Measurements from ENCODE around the gene HES5.

Gene HES5

DNA sequence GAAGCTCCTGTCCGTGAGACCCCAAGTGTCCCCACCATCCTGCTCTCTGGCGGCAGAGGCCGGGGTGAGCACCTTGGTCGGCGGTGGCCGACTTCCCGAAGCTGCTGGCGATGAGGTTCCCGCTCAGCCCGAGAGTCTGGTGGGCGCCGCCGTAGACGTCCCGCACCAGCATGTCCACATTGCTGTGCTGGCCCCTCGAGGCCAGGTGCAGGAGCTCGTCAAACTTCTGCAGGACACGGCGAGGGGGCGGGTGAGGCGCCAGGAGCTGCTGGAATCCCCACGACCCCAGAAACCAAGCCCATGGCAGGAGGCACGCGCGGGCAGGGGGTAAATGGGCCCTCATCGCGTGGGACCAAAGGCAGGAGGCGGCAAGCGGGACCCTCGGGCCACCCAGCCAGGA is 10.3 kb downstream of the HES5 start:
- TF ChIP-seq CREB1 (IDR thresholded peaks at IDR 0.05; ENCODE audit: low read depth) (no peak), TAF1 (IDR thresholded peaks at IDR 0.05; ENCODE audit: low read depth) (no peak), ZBTB7A (IDR thresholded peaks at IDR 0.05; ENCODE audit: low read depth) (no peak), CEBPB (IDR thresholded peaks at IDR 0.05) (no peak), EGR1 (IDR thresholded peaks at IDR 0.05) (no peak), TEAD4 (IDR thresholded peaks at IDR 0.05) (no peak), RAD21 (IDR thresholded peaks at IDR 0.05; ENCODE audit: low read depth) (no peak), NFIC (IDR thresholded peaks at IDR 0.05) (no peak), FOXM1 (IDR thresholded peaks at IDR 0.05; ENCODE audit: borderline replicate concordance, low read depth) (no peak), YY1 (IDR thresholded peaks at IDR 0.05; ENCODE audit: low read depth) (no peak), TCF12 (IDR thresholded peaks at IDR 0.05; ENCODE audit: low read depth) (no peak)
- TF ChIP-seq, protein P1, sequence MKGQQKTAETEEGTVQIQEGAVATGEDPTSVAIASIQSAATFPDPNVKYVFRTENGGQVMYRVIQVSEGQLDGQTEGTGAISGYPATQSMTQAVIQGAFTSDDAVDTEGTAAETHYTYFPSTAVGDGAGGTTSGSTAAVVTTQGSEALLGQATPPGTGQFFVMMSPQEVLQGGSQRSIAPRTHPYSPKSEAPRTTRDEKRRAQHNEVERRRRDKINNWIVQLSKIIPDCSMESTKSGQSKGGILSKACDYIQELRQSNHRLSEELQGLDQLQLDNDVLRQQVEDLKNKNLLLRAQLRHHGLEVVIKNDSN (IDR thresholded peaks at IDR 0.05), result no peak
- TF ChIP-seq, protein P2, sequence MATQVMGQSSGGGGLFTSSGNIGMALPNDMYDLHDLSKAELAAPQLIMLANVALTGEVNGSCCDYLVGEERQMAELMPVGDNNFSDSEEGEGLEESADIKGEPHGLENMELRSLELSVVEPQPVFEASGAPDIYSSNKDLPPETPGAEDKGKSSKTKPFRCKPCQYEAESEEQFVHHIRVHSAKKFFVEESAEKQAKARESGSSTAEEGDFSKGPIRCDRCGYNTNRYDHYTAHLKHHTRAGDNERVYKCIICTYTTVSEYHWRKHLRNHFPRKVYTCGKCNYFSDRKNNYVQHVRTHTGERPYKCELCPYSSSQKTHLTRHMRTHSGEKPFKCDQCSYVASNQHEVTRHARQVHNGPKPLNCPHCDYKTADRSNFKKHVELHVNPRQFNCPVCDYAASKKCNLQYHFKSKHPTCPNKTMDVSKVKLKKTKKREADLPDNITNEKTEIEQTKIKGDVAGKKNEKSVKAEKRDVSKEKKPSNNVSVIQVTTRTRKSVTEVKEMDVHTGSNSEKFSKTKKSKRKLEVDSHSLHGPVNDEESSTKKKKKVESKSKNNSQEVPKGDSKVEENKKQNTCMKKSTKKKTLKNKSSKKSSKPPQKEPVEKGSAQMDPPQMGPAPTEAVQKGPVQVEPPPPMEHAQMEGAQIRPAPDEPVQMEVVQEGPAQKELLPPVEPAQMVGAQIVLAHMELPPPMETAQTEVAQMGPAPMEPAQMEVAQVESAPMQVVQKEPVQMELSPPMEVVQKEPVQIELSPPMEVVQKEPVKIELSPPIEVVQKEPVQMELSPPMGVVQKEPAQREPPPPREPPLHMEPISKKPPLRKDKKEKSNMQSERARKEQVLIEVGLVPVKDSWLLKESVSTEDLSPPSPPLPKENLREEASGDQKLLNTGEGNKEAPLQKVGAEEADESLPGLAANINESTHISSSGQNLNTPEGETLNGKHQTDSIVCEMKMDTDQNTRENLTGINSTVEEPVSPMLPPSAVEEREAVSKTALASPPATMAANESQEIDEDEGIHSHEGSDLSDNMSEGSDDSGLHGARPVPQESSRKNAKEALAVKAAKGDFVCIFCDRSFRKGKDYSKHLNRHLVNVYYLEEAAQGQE (IDR thresholded peaks at IDR 0.05; ENCODE audit: low read depth), result no peak

DNA sequence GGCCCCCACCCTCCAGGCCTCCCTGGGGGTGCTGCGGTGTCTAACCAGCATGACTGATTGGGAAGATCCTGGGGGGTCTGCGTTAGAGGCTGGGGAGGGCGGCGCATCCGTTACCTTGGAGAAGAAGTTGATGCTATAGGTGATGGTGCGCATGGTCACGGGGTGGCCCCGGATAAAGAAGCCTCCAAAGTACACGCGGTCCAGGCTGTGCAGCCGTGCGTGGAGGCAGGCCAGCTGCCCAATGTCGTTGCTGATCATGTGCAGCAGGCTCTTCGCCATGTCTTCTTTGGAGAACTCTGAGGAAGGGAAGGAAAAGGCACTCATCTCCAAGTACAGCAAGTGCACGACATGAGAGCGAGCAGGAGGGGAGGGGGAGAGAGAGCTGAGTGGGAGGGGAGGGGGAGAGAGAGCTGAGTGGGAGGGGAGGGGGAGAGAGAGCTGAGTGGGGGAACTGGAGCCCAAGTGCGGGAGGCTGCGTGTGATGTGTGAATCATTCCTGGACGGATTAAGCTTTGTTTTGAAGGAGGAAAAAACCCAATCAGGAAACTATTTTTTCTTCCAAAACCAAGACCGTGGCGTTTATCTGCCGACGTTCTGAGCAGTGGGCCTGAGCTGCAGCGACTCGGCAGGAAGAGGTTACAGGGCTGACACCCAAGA is 10.9 kb downstream of the HES5 start:
- TF ChIP-seq TCF12 (IDR thresholded peaks at IDR 0.05; ENCODE audit: low read depth) (no peak), EGR1 (IDR thresholded peaks at IDR 0.05) (no peak), EP300 (IDR thresholded peaks at IDR 0.05; ENCODE audit: borderline replicate concordance) (no peak)
- TF ChIP-seq, protein P2 (IDR thresholded peaks at IDR 0.05; ENCODE audit: low read depth), result no peak

DNA sequence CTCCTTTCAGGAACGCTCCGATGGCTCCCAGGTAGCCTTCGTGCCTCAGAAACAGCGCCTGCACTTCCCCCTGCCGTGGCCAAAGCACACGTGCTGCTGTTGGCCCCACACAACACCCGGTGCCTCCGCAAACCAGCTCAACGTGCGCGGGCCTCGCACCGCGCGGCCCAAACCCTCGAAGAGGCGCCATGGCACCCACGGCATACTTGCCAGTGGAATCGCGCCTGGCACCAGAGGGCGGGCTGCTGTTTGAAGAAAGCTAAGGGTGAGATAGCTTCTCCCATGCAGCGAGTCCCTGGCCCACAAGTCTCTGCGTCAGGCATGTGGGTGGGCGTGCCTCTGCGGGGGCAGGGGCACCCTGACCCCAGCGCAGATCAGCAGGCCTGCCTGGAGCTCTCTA is 11.5 kb downstream of the HES5 start:
- TF ChIP-seq CEBPB (IDR thresholded peaks at IDR 0.05), result no peak
- no peak for TF ChIP-seq TCF12 (IDR thresholded peaks at IDR 0.05; ENCODE audit: low read depth)
- TF ChIP-seq FOXM1 (IDR thresholded peaks at IDR 0.05; ENCODE audit: borderline replicate concordance, low read depth), result no peak
- TF ChIP-seq, protein P3, sequence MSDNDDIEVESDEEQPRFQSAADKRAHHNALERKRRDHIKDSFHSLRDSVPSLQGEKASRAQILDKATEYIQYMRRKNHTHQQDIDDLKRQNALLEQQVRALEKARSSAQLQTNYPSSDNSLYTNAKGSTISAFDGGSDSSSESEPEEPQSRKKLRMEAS (IDR thresholded peaks at IDR 0.05), result no peak
- TF ChIP-seq TEAD4 (IDR thresholded peaks at IDR 0.05), result no peak
- TF ChIP-seq CREB1 (IDR thresholded peaks at IDR 0.05; ENCODE audit: low read depth), result no peak
- TF ChIP-seq TAF1 (IDR thresholded peaks at IDR 0.05; ENCODE audit: low read depth), result no peak
- no peak for TF ChIP-seq NFIC (IDR thresholded peaks at IDR 0.05)
- TF ChIP-seq RAD21 (IDR thresholded peaks at IDR 0.05; ENCODE audit: low read depth), result no peak
- no peak for TF ChIP-seq EP300 (IDR thresholded peaks at IDR 0.05; ENCODE audit: borderline replicate concordance)
- no peak for TF ChIP-seq ZBTB7A (IDR thresholded peaks at IDR 0.05; ENCODE audit: low read depth)
- TF ChIP-seq EGR1 (IDR thresholded peaks at IDR 0.05), result no peak
- TF ChIP-seq, protein P2 (IDR thresholded peaks at IDR 0.05; ENCODE audit: low read depth), result no peak
- TF ChIP-seq, protein P1 (IDR thresholded peaks at IDR 0.05), result no peak
- TF ChIP-seq YY1 (IDR thresholded peaks at IDR 0.05; ENCODE audit: low read depth), result no peak

DNA sequence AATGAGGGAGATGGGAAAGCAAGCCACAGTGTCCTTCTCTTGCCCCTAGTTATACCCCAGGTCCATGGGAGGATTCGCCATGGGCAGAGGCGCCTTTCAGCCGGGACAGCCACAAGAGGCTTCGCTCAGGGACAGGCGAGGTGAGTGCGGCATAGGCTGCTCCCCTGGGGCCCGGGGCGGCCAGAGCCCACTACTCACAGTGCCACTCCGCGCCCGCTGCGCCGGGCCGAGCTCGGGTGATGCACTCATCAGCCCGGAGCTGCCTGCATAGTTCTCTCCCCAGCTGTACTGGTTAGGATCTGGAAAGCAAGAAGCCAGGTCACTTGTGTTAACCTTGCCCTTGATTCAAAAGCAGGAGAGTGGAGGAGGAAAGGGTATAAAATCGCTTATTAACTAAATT is 12.1 kb downstream of the HES5 start:
- TF ChIP-seq CEBPB (IDR thresholded peaks at IDR 0.05) (no peak), CREB1 (IDR thresholded peaks at IDR 0.05; ENCODE audit: low read depth) (no peak), TAF1 (IDR thresholded peaks at IDR 0.05; ENCODE audit: low read depth) (no peak), RAD21 (IDR thresholded peaks at IDR 0.05; ENCODE audit: low read depth) (no peak), EP300 (IDR thresholded peaks at IDR 0.05; ENCODE audit: borderline replicate concordance) (no peak), YY1 (IDR thresholded peaks at IDR 0.05; ENCODE audit: low read depth) (no peak), EGR1 (IDR thresholded peaks at IDR 0.05) (no peak), NFIC (IDR thresholded peaks at IDR 0.05) (no peak), ZBTB7A (IDR thresholded peaks at IDR 0.05; ENCODE audit: low read depth) (no peak), TEAD4 (IDR thresholded peaks at IDR 0.05) (no peak), FOXM1 (IDR thresholded peaks at IDR 0.05; ENCODE audit: borderline replicate concordance, low read depth) (no peak), TCF12 (IDR thresholded peaks at IDR 0.05; ENCODE audit: low read depth) (no peak)
- TF ChIP-seq, protein P1 (IDR thresholded peaks at IDR 0.05), result no peak
- TF ChIP-seq, protein P3 (IDR thresholded peaks at IDR 0.05), result no peak
- TF ChIP-seq, protein P2 (IDR thresholded peaks at IDR 0.05; ENCODE audit: low read depth), result no peak
